CD4-positive, alpha-beta memory T cell (primary cell): ENCODE data around the gene DCBLD1. TPM values are rescaled to one million over a fixed set of nuclear protein-coding genes. Genes with fewer than 3 reads are reported as not detected.

Source experiments
- CTCF ChIA-PET: fragments of 350-600 bp; sonication (Branson Sonifier 250); formaldehyde crosslinking; loops from one replicate; lab custom pipeline; 2021; ENCODE audit warnings: inconsistent platforms; ENCODE audit not compliant: partially characterized antibody; lab: Charles Lee
- POLR2A ChIA-PET: fragments of 350-600 bp; sonication (Branson Sonifier 250); formaldehyde crosslinking; loops from one replicate; lab custom pipeline; 2021; ENCODE audit not compliant: partially characterized antibody; lab: Charles Lee
- DNase-seq, 5 donors: peaks; one replicate each; pipeline versions ENCODE4 v3.0.0 to v3.0.0-alpha.2; 2020 to 2022; ENCODE audit warnings: mixed read lengths in 1 of 5
- H3K27ac ChIP-seq: one replicate; pipeline ENCODE4 v1.7.0; 2013; ENCODE audit warnings: low read depth, low read length
- H3K27me3 ChIP-seq: 2 replicates; pipeline ENCODE4 v1.7.0; 2013; ENCODE audit warnings: mild to moderate bottlenecking, low read length, moderate library complexity; ENCODE audit not compliant: insufficient read depth
- H3K36me3 ChIP-seq: 2 replicates; pipeline ENCODE4 v1.7.0; 2013; ENCODE audit warnings: mild to moderate bottlenecking, low read length, moderate library complexity; ENCODE audit not compliant: insufficient read depth
- H3K4me1 ChIP-seq: 2 replicates; pipeline ENCODE4 v1.7.0; 2013; ENCODE audit warnings: mild to moderate bottlenecking, low read length, moderate library complexity; ENCODE audit not compliant: insufficient read depth
- H3K4me3 ChIP-seq, 2 donors: one replicate each; pipeline ENCODE4 v1.7.0; 2013; ENCODE audit warnings: low read length in 2 of 2, mild to moderate bottlenecking in 1 of 2
- H3K9me3 ChIP-seq, 2 donors: one replicate each; pipeline ENCODE4 v1.7.0; 2013; ENCODE audit warnings: low read length in 2 of 2, control low read depth in 1 of 2; ENCODE audit not compliant: control insufficient read depth in 1 of 2
- H3K27ac Mint-ChIP-seq, 7 donors: one replicate each; pipeline ENCODE4 v1.8.0; 2020 to 2021; ENCODE audit warnings: mixed read lengths in 7 of 7, mild to moderate bottlenecking in 6 of 7, inconsistent platforms in 3 of 7, moderate library complexity in 3 of 7
- H3K27me3 Mint-ChIP-seq, 2 donors: one replicate each; pipeline ENCODE4 v1.8.0; 2020 to 2021; ENCODE audit warnings: mixed read lengths in 2 of 2
- H3K36me3 Mint-ChIP-seq, 2 donors: one replicate each; pipeline ENCODE4 v1.8.0; 2020 to 2021; ENCODE audit warnings: mixed read lengths in 2 of 2, inconsistent platforms in 1 of 2, mild to moderate bottlenecking in 1 of 2
- H3K4me1 Mint-ChIP-seq, 4 donors: one replicate each; pipeline ENCODE4 v1.8.0; 2020 to 2021; ENCODE audit warnings: mixed read lengths in 4 of 4, mild to moderate bottlenecking in 1 of 4
- H3K4me3 Mint-ChIP-seq, 8 donors: one replicate each; pipeline ENCODE4 v1.8.0; 2020 to 2021; ENCODE audit warnings: mixed read lengths in 8 of 8, mild to moderate bottlenecking in 7 of 8, moderate library complexity in 6 of 8, inconsistent platforms in 3 of 8
- H3K9me3 Mint-ChIP-seq, 8 donors: one replicate each; pipeline ENCODE4 v1.8.0; 2020 to 2021; ENCODE audit warnings: mixed read lengths in 8 of 8, mild to moderate bottlenecking in 5 of 8, inconsistent platforms in 3 of 8, moderate library complexity in 1 of 8
- intact Hi-C: fragments of 100-400 bp; cut with micrococcal nuclease; formaldehyde crosslinking; loops from one replicate; pipeline ENCODE4 v1.15.1; 2023
- polyA plus RNA-seq, 2 donors: library from polyadenylated mRNA; unstranded; fragments of 300-500 nt; fragmentation: Illumina TruSeq; gene quantifications; one replicate each; pipeline ENCODE4 v1.2.3, GENCODE V29; 2021
- total RNA-seq, 2 experiments: library from RNA; stranded (reverse); gene quantifications; one replicate each; pipeline ENCODE4 v1.2.3, GENCODE V29; 2021

The DCBLD1 gene
- total and polyA plus RNA-seq, 4 experiments from 2014 or later, result 1.4 to 9.7 (median 5.6) TPM

GRCh38 chr6:117585647-117586046 is 103.2 kb downstream of the DCBLD1 start:
- Mint-ChIP-seq H3K9me3 (no peaks in the 10 kb centered on the region), H3K27ac (peak overlapping the region in 1 of 7 donors; percentile 39)
- CTCF ChIA-PET, result interaction anchor here (0.5 to 1.0 kb wide), 3 partner anchors 19 to 1546 kb away, joined by 3 to 5 read pairs (median 4); no protein-coding TSS in a partner anchor

GRCh38 chr6:117590447-117590846 is 108.0 kb downstream of the DCBLD1 start:
- Mint-ChIP-seq H3K4me1 (peaks cover 13 to 30% (median 19%) of the 10 kb centered on the region in 4 donors), H3K9me3 (no peaks in the 10 kb centered on the region), H3K27ac (peak overlapping the region in 1 of 7 donors; percentile 73), H3K4me3 (no peak overlapping the region), H3K36me3 (peaks cover 15% of the 10 kb centered on the region in 2 donors), H3K27me3 (no peaks in the 10 kb centered on the region)
- peaks cover 4% of the 10 kb centered on the region for H3K4me1 ChIP-seq
- no peaks in the 10 kb centered on the region for H3K27me3 ChIP-seq
- no peaks in the 10 kb centered on the region for H3K9me3 ChIP-seq
- no peak overlapping the region for H3K4me3 ChIP-seq
- ChIA-PET CTCF (interaction anchor here (0.7 to 2.5 kb wide), 2 partner anchors 12 to 14 kb away, joined by 3 to 10 read pairs; partner anchors contain the start of gene GOPC), POLR2A (no interaction called here)
- no peak overlapping the region for H3K27ac ChIP-seq
- no peak for DNase-seq
- no peaks in the 10 kb centered on the region for H3K36me3 ChIP-seq
- intact Hi-C loops, result no loop called here

More at GRCh38 chr6:117585647-117586046, 103.2 kb downstream of the DCBLD1 start:
- H3K36me3 ChIP-seq, result no peaks in the 10 kb centered on the region
- H3K4me1 ChIP-seq, result peaks cover 4% of the 10 kb centered on the region
- no peaks in the 10 kb centered on the region for H3K27me3 Mint-ChIP-seq
- peaks cover 31 to 49% (median 43%) of the 10 kb centered on the region in 4 donors for H3K4me1 Mint-ChIP-seq
- no peak overlapping the region for H3K4me3 Mint-ChIP-seq
- H3K27me3 ChIP-seq, result no peaks in the 10 kb centered on the region
- H3K4me3 ChIP-seq, result no peak overlapping the region
- DNase-seq, result no peak
- peaks cover 22% of the 10 kb centered on the region in 2 donors for H3K36me3 Mint-ChIP-seq
- H3K9me3 ChIP-seq, result no peaks in the 10 kb centered on the region
- intact Hi-C loops, result no loop called here
- POLR2A ChIA-PET, result no interaction called here
- H3K27ac ChIP-seq, result no peak overlapping the region

- ChIA-PET POLR2A (no interaction called here), CTCF (interaction anchor here (1.0 kb wide), 1 partner anchor 12 kb away, joined by 3 read pairs; no protein-coding TSS in a partner anchor)
- Mint-ChIP-seq H3K9me3 (peaks cover 0 to 6% (median 0%) of the 10 kb centered on the region in 8 donors), H3K27me3 (no peaks in the 10 kb centered on the region), H3K4me1 (peaks cover 7 to 31% (median 17%) of the 10 kb centered on the region in 4 donors), H3K4me3 (no peak overlapping the region), H3K36me3 (peaks cover 13 to 23% of the 10 kb centered on the region in 2 donors), H3K27ac (peak overlapping the region in 3 of 7 donors; percentile 0 to 11 (median 4))
- Histone ChIP-seq H3K27me3 (no peaks in the 10 kb centered on the region), H3K4me1 (peaks cover 4% of the 10 kb centered on the region), H3K4me3 (no peak overlapping the region), H3K9me3 (no peaks in the 10 kb centered on the region), H3K27ac (no peak overlapping the region), H3K36me3 (no peaks in the 10 kb centered on the region)
- no peak for DNase-seq
- intact Hi-C loops, result no loop called here
These were observed 108.9 kb downstream of the DCBLD1 start for GRCh38 chr6:117591405-117591804.

- no peak overlapping the region for H3K27ac ChIP-seq
- no peak overlapping the region for H3K4me3 ChIP-seq
- Mint-ChIP-seq H3K4me1 (peaks cover 7 to 28% (median 16%) of the 10 kb centered on the region in 4 donors), H3K27ac (no peak overlapping the region), H3K27me3 (no peaks in the 10 kb centered on the region), H3K4me3 (no peak overlapping the region), H3K9me3 (peaks cover 0 to 6% (median 0%) of the 10 kb centered on the region in 8 donors), H3K36me3 (peaks cover 20 to 33% of the 10 kb centered on the region in 2 donors)
- ChIA-PET CTCF (no interaction called here), POLR2A (no interaction called here)
- no peaks in the 10 kb centered on the region for H3K27me3 ChIP-seq
- intact Hi-C loops, result no loop called here
- no peak for DNase-seq
- H3K9me3 ChIP-seq, result no peaks in the 10 kb centered on the region
- H3K36me3 ChIP-seq, result no peaks in the 10 kb centered on the region
- H3K4me1 ChIP-seq, result peaks cover 4% of the 10 kb centered on the region
These were observed 110.7 kb downstream of the DCBLD1 start for GRCh38 chr6:117592983-117593759.

- DNase-seq, result no peak
- intact Hi-C loops, result no loop called here
- Mint-ChIP-seq H3K27me3 (no peaks in the 10 kb centered on the region), H3K27ac (peak overlapping the region in 2 of 7 donors; percentile 19 to 28), H3K36me3 (peaks cover 18 to 37% of the 10 kb centered on the region in 2 donors), H3K4me1 (peaks cover 27 to 39% (median 31%) of the 10 kb centered on the region in 4 donors), H3K9me3 (peaks cover 0 to 6% (median 0%) of the 10 kb centered on the region in 8 donors), H3K4me3 (no peak overlapping the region)
- Histone ChIP-seq H3K9me3 (no peaks in the 10 kb centered on the region), H3K27me3 (no peaks in the 10 kb centered on the region), H3K27ac (no peak overlapping the region), H3K36me3 (no peaks in the 10 kb centered on the region), H3K4me1 (peaks cover 23% of the 10 kb centered on the region), H3K4me3 (no peak overlapping the region)
- ChIA-PET POLR2A (no interaction called here), CTCF (no interaction called here)
These were observed 112.8 kb downstream of the DCBLD1 start for GRCh38 chr6:117595099-117595923.

- H3K9me3 ChIP-seq, result no peaks in the 10 kb centered on the region
- H3K27ac ChIP-seq, result no peak overlapping the region
- H3K4me3 ChIP-seq, result no peak overlapping the region
- CTCF ChIA-PET, result interaction anchor here (1.7 kb wide), 1 partner anchor 148 kb away, joined by 5 read pairs; no protein-coding TSS in a partner anchor
- Mint-ChIP-seq H3K27ac (no peak overlapping the region), H3K36me3 (peaks cover 32 to 37% of the 10 kb centered on the region in 2 donors), H3K9me3 (peaks cover 0 to 6% (median 0%) of the 10 kb centered on the region in 8 donors), H3K4me1 (peaks cover 35 to 42% (median 42%) of the 10 kb centered on the region in 4 donors), H3K4me3 (peak overlapping the region in 2 of 8 donors; percentile 39 to 43), H3K27me3 (no peaks in the 10 kb centered on the region)
- POLR2A ChIA-PET, result interaction anchor here (0.7 to 2.1 kb wide), 2 partner anchors 42 to 50 kb away, joined by 4 to 5 read pairs; no protein-coding TSS in a partner anchor
- H3K36me3 ChIP-seq, result no peaks in the 10 kb centered on the region
- peaks cover 37% of the 10 kb centered on the region for H3K4me1 ChIP-seq
- H3K27me3 ChIP-seq, result no peaks in the 10 kb centered on the region
- DNase-seq, result no peak
- intact Hi-C loops, result no loop called here
These were observed 115.3 kb downstream of the DCBLD1 start for GRCh38 chr6:117597755-117598154.
